ENCODE results near the gene APBB3. TPM values are rescaled to one million over a fixed set of nuclear protein-coding genes. Genes with fewer than 3 reads are reported as not detected.
"Not testable (repeated sequence)": the region's sequence is repeated elsewhere in the genome, so short reads cannot be mapped to it uniquely, and the experiment has no call there.

Gene APBB3
- total RNA-seq (2014; rRNA removed; shearing (Covaris generic)), result 2.3 and 5.0 TPM in 2 replicates

GRCh38 chr5:140564196-140565023, at the start of gene APBB3, which contains the start of gene SLC35A4:
Gene APBB3 (minus strand): TSS chr5:140564598. CDS start chr5:140564245, 353 bp downstream.
Gene SLC35A4 (plus strand): TSS chr5:140564828. CDS start chr5:140567170, 2,342 bp downstream.
- peak; percentile 97 for DNase-seq (ENCODE audit: low read depth)

GRCh38 chr5:140611020-140611521, 46.7 kb upstream of the APBB3 start:
- no peak for DNase-seq (ENCODE audit: low read depth)

GRCh38 chr5:140609126-140609525, 44.7 kb upstream of the APBB3 start:
- peak; percentile 33 for DNase-seq (ENCODE audit: low read depth)

GRCh38 chr5:140608722-140609121, 44.3 kb upstream of the APBB3 start:
- no peak for DNase-seq (ENCODE audit: low read depth)

- no peak for DNase-seq (ENCODE audit: low read depth)
Measured at GRCh38 chr5:140607031-140607430, 42.6 kb upstream of the APBB3 start.

- DNase-seq (ENCODE audit: low read depth), result no peak
Measured at GRCh38 chr5:140605879-140606278, 41.5 kb upstream of the APBB3 start.

- DNase-seq (ENCODE audit: low read depth), result no peak
Measured at GRCh38 chr5:140603734-140604133, 39.3 kb upstream of the APBB3 start.

- not testable (repeated sequence) for DNase-seq (ENCODE audit: low read depth)
Measured at GRCh38 chr5:140603446-140603698, 39.0 kb upstream of the APBB3 start.

GRCh38 chr5:140602147-140602546, 37.7 kb upstream of the APBB3 start:
- DNase-seq (ENCODE audit: low read depth), result no peak

GRCh38 chr5:140600096-140600495, 35.7 kb upstream of the APBB3 start:
- no peak for DNase-seq (ENCODE audit: low read depth)

- DNase-seq (ENCODE audit: low read depth), result no peak
Measured at GRCh38 chr5:140598836-140599235, 34.4 kb upstream of the APBB3 start.

- DNase-seq (ENCODE audit: low read depth), result no peak
Measured at GRCh38 chr5:140596321-140596741, 31.9 kb upstream of the APBB3 start.

GRCh38 chr5:140595538-140596300, 31.3 kb upstream of the APBB3 start:
- DNase-seq (ENCODE audit: low read depth), result no peak

- no peak for DNase-seq (ENCODE audit: low read depth)
Measured at GRCh38 chr5:140594169-140594568, 29.8 kb upstream of the APBB3 start.

GRCh38 chr5:140593070-140593469, 28.7 kb upstream of the APBB3 start:
- DNase-seq (ENCODE audit: low read depth), result not testable (repeated sequence)

GRCh38 chr5:140591747-140592372, 27.5 kb upstream of the APBB3 start:
- DNase-seq (ENCODE audit: low read depth), result peak; percentile 35

- no peak for DNase-seq (ENCODE audit: low read depth)
Measured at GRCh38 chr5:140590861-140591260, 26.5 kb upstream of the APBB3 start.

- peak; percentile 47 for DNase-seq (ENCODE audit: low read depth)
Measured at GRCh38 chr5:140588311-140589070, 24.1 kb upstream of the APBB3 start.

- DNase-seq (ENCODE audit: low read depth), result no peak
Measured at GRCh38 chr5:140587495-140587894, 23.1 kb upstream of the APBB3 start.

- not testable (repeated sequence) for DNase-seq (ENCODE audit: low read depth)
Measured at GRCh38 chr5:140579188-140579747, 14.9 kb upstream of the APBB3 start.

- DNase-seq (ENCODE audit: low read depth), result no peak
Measured at GRCh38 chr5:140576776-140577201, 12.4 kb upstream of the APBB3 start.

Data from RPMI7951 (cell line).